Ectodermal cell (in vitro differentiated cells): Measurements from ENCODE around the gene LMBR1.

ENCODE experiments used
- H3K27ac ChIP-seq: 2 replicates; pipeline ENCODE4 v1.7.0; 2013; ENCODE audit warnings: mild to moderate bottlenecking, low read depth, low read length; ENCODE audit not compliant: insufficient read depth, poor library complexity, severe bottlenecking
- H3K27me3 ChIP-seq: 2 replicates; pipeline ENCODE4 v1.7.0; 2013; ENCODE audit warnings: mild to moderate bottlenecking, low read length; ENCODE audit not compliant: insufficient read depth, control insufficient read depth, poor library complexity, severe bottlenecking
- H3K36me3 ChIP-seq: one replicate; pipeline ENCODE4 v1.7.0; 2013; ENCODE audit warnings: low read length; ENCODE audit not compliant: control insufficient read depth, insufficient read depth
- H3K4me1 ChIP-seq: one replicate; pipeline ENCODE4 v1.7.0; 2013; ENCODE audit warnings: low read length; ENCODE audit not compliant: control insufficient read depth, insufficient read depth
- H3K4me3 ChIP-seq: 2 replicates; pipeline ENCODE4 v1.7.0; 2013; ENCODE audit warnings: low read depth, low read length, control low read depth; ENCODE audit not compliant: insufficient read depth
- H3K9me3 ChIP-seq: 2 replicates; pipeline ENCODE4 v1.7.0; 2013; ENCODE audit warnings: mild to moderate bottlenecking, low read length, moderate library complexity; ENCODE audit not compliant: control insufficient read depth
- WGBS, 2 experiments: methylation state at CpG; one replicate each; pipeline ENCODE4 v1.1.7; 2013; ENCODE audit warnings: missing lambda C conversion rate in 2 of 2; 5-methylcytosine and 5-hydroxymethylcytosine counted together

The LMBR1 gene

DNA sequence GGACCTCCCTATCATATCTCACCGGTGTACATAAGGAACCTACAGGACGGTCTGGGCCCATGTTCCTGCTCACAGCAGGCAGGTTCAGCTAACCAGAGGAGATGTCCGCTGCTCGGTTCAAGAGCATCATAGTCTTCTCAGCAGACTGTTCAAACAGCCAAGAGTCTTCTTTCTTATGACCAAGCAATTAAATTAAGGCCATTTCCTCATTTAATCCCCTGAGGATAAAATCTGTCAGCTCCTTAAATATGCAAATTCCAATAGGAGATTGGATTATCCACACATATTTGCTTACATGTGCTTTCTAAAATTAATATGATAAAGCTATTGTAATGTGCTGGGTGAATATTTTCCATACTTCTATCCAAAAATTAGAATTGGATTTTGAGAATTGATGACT, 59.7 kb downstream of the LMBR1 start:
- H3K27me3 ChIP-seq: no peaks in the 10 kb centered on the region
- H3K27ac ChIP-seq: no peak overlapping the region
- H3K4me3 ChIP-seq: no peak overlapping the region
- WGBS, 2 experiments: 94 to 97% methylated on average over 4 of the region's 4 CpGs
- H3K36me3 ChIP-seq: no peaks in the 10 kb centered on the region
- no peaks in the 10 kb centered on the region for H3K9me3 ChIP-seq
- no peaks in the 10 kb centered on the region for H3K4me1 ChIP-seq

DNA sequence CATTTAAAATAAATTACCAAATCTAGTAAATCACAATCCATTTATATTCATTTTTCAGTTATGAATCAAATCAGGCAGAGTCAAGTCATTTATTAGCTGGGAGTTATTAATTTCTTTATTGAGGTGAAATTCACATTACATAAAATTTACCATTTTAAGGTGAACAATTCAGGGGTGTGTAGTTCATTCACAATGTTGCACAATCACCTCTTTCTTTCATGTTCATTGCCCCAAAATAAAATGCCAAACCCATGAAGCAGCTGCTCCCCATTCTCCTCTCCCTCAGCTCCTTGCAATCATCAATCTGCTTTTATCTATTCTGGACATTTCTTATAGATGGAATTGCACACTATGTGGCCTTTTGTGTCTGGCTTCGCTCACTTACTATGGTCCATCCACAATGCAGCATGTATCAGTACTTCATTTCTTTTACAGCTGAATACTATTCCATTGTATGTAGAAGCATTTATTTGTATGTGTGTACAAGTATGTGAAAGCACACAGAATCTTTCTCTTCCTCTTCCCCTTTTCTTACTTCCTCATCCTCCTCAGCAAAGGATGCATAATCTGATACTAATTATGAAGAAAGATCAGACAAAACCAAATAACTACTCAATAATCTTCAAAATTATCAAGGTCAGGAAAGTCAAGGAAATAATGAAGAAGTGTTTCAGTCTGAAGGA, 60.6 kb downstream of the LMBR1 start:
- H3K27me3 ChIP-seq: no peaks in the 10 kb centered on the region
- no peaks in the 10 kb centered on the region for H3K4me1 ChIP-seq
- 89% methylated on average over 1 of the region's 1 CpG; no CpG with 5 or more reads in 1 of the 2 experiments for WGBS, 2 experiments
- H3K27ac ChIP-seq: no peak overlapping the region
- no peak overlapping the region for H3K4me3 ChIP-seq
- H3K36me3 ChIP-seq: no peaks in the 10 kb centered on the region
- no peaks in the 10 kb centered on the region for H3K9me3 ChIP-seq

DNA sequence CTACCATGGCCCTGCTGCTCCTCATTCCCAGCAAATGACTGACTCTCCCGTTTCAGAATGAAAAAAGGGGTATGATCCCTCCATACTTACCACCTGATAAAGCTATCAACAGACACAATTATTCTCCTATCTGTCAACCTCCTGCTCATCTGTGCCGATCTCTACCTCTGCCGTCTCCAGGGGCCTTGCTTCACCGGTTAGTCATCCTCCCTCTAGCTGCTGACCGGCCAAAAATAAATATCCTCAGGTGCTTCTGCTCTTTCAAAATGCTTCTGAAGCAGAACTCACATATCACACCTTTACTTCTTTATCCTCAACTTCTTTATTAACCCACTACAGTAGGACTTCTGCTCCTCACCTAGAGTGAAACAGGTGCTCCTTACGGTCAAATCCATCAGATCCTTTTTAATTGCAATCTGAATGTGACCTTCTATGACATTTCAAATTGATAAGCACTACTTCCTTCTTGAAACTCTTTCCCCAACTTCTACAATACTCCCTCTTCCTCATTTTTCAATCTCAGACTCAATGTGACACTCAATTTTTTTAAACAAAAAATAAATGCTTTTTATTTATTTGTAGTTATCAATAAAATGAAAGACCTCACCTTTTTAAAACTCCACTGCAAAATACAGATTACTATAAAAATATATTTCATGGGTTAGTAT, 63.2 kb downstream of the LMBR1 start:
- no peak overlapping the region for H3K27ac ChIP-seq
- no peaks in the 10 kb centered on the region for H3K4me1 ChIP-seq
- WGBS, 2 experiments: 93 to 94% methylated on average over 6 of the region's 6 CpGs
- no peaks in the 10 kb centered on the region for H3K36me3 ChIP-seq
- no peaks in the 10 kb centered on the region for H3K9me3 ChIP-seq
- no peaks in the 10 kb centered on the region for H3K27me3 ChIP-seq
- H3K4me3 ChIP-seq: no peak overlapping the region

DNA sequence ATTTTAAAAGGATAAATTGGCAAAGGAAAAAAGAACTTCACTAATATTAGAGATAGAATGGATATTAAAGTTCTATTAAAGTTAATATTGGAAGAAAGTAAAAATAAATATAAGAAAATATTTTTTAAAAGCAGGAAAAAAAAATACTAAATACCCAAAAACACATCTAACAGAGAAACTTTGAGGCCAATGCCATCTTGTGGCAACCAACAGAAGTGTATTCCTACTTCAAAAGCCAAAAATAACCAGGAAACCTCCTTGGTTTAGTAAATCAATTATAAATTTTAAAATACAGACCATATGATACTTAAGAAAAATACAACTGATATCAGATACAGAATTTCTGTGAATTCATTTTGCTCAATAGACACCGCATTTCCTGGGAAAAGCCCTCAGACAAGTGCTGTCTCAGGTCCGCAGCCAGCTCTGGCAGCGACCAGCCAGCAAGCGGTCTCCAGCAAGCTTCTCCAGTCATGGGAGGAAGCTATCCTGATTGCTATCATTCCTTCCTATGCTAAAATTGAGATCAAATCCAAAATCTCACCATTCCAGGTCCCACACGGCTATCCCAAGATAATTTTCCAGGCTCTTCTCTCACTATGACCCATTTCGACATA, 65.3 kb downstream of the LMBR1 start:
- H3K27ac ChIP-seq: no peak overlapping the region

DNA sequence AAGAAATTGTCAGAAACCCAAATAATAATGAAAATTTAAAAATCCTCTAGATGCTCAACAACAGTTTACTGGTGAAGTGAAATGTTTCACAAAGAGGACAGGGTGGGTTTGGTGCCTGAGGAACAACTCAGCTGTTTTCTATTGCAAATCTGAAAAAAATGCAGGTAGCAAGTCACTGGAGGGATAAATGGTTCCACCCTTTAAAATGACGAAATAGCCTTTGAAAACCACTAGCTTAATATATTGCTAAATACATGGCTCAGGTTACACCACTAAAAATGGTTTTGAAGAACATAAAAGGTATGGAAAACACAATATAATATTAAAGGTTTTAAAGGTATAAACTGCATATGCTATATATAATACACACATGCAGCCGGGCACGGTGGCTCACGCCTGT, 69.5 kb downstream of the LMBR1 start:
- no peaks in the 10 kb centered on the region for H3K27me3 ChIP-seq
- H3K4me3 ChIP-seq: no peak overlapping the region
- H3K27ac ChIP-seq: no peak overlapping the region
- no peaks in the 10 kb centered on the region for H3K36me3 ChIP-seq
- H3K4me1 ChIP-seq: no peaks in the 10 kb centered on the region
- no peaks in the 10 kb centered on the region for H3K9me3 ChIP-seq
- 96 to 100% methylated on average over 3 to 4 of the region's 4 CpGs for WGBS, 2 experiments

More for the DNA sequence above, 65.3 kb downstream of the LMBR1 start:
- no peak overlapping the region for H3K4me3 ChIP-seq
- 91 to 93% methylated on average over 6 of the region's 6 CpGs for WGBS, 2 experiments
- no peaks in the 10 kb centered on the region for H3K36me3 ChIP-seq
- no peaks in the 10 kb centered on the region for H3K4me1 ChIP-seq
- no peaks in the 10 kb centered on the region for H3K27me3 ChIP-seq
- H3K9me3 ChIP-seq: no peaks in the 10 kb centered on the region

DNA sequence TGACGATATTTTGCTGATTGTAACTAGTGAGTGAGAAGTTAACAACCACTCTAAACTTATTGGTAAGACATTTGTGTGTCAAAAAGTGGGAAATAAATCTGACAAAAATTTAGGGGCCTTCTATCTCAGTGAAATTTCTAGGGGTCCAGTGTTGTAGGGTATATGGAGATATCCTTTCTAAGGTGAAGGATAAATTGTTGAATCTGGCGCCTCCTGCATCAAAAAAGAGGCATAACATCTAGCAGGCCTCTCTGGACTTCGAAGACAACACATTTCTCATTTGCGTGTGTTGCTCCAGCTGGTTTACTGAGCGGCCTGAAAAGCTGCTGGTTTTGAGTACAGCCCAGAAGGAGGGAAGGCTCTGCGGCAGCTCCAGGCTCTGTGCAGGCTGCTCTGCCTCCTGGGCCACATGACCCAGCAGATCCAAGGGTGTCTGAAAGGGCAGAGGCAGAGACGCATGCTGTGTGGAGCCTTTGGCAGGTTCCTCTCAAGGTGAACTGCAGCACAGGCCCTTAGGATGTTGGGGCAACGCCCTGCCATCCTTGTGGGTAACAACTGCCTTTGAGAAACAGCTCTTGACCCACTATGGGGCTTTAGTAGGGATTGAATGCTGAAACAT, 72.4 kb downstream of the LMBR1 start:
- Histone ChIP-seq H3K27me3 (no peaks in the 10 kb centered on the region), H3K4me1 (no peaks in the 10 kb centered on the region), H3K36me3 (no peaks in the 10 kb centered on the region), H3K27ac (no peak overlapping the region), H3K9me3 (no peaks in the 10 kb centered on the region), H3K4me3 (no peak overlapping the region)
- 90% methylated on average over 7 to 8 of the region's 8 CpGs for WGBS, 2 experiments

DNA sequence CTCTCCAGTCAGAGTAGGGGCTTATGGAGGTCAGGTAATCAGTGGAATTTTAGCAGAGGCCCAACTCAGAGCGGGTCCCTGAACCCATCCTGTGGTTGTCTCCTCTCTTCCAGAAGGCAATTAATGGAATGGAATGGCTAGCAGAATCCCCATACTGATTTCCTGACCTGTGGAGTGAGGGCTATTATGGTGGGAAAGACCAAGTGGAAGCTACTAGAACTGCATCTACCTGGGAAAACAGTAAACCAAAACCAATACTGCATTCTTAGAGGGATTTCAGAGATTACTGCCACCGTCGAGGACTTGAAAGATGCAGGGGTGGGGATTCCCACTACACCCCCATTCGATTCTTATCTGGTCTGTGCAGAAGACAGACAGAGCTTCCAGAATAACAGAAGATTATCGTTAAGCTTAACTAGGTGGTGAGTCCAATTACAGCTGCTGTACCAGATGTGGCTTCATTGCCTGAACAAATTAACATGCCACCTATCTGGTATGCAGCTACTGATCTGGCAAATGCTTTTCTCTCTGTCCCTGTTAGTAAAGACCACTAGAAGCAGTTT, 73.2 kb downstream of the LMBR1 start:
- Histone ChIP-seq H3K27me3 (no peaks in the 10 kb centered on the region), H3K27ac (no peak overlapping the region), H3K4me1 (no peaks in the 10 kb centered on the region), H3K4me3 (no peak overlapping the region), H3K36me3 (no peaks in the 10 kb centered on the region), H3K9me3 (no peaks in the 10 kb centered on the region)
- WGBS, 2 experiments: 89 to 92% methylated on average over 5 of the region's 5 CpGs

DNA sequence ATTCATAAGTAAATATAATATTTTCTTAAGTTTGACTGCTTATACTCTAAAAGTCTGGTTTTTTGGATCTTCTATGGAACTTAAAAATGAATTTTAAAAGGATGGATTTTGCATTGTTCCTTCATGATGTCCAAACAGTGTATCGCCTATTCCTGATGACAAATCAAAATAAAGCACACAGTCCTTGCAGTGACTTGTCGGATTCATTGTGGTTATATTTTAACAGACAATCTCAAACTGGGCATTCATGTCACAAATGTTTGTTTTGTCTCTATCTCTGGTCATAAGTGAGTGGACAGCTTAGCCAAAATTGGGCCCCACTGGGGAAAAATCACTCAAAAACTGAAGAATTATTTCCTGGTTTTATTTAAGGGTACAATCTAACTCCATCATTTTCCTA, 74.8 kb downstream of the LMBR1 start:
- 96 to 100% methylated on average over 2 of the region's 2 CpGs for WGBS, 2 experiments
- H3K4me1 ChIP-seq: no peaks in the 10 kb centered on the region
- H3K9me3 ChIP-seq: no peaks in the 10 kb centered on the region
- H3K27me3 ChIP-seq: no peaks in the 10 kb centered on the region
- H3K36me3 ChIP-seq: no peaks in the 10 kb centered on the region
- H3K27ac ChIP-seq: no peak overlapping the region
- H3K4me3 ChIP-seq: no peak overlapping the region

DNA sequence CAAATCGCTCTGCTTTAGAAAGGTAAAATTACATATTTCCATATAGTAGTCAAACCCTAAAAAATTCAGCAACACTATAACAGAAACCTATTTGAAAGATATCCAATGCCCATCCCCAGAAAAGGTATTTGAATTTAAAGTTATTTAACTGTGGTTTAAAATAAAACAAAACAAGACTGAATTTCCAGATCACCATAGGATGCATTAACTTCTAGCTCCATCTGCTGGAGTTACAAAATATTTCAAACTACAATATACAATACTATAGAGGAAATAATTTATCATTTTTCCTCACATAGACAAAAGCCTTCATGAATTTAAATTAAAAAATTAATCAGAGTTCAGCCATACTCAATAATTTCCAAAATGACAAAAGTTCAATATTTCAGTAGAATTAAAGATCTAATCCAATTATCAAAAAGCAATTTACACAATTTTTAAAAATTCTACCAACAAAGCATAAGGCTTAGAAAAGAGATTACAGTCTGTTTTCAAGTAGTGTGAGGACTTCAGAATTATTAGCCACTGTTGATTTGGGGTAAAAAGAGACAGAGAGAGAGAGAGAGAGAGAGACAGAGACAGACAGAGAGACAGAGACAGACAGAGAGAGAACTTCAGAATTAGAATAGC, 75.9 kb downstream of the LMBR1 start:
- Histone ChIP-seq H3K9me3 (no peaks in the 10 kb centered on the region), H3K4me3 (no peak overlapping the region), H3K27me3 (no peaks in the 10 kb centered on the region), H3K27ac (no peak overlapping the region), H3K36me3 (no peaks in the 10 kb centered on the region), H3K4me1 (no peaks in the 10 kb centered on the region)
- no CpG with 5 or more reads among the region's 1 CpG for WGBS, 2 experiments
